Astrocyte (in vitro differentiated cells and primary cell): Measurements from ENCODE around the gene USP13. TPM values are rescaled to one million over a fixed set of nuclear protein-coding genes. Genes with fewer than 3 reads are reported as not detected.

Source experiments
- DNase-seq: peaks from one replicate; pipeline ENCODE4 v3.0.0-alpha.2; 2010; ENCODE audit warnings: low read depth
- FAIRE-seq: peaks from 2 replicates; lab custom pipeline; 2011; peaks lifted over from hg19 to GRCh38; lab: Jason Lieb, UNC
- H2AFZ ChIP-seq: 2 replicates; pipeline ENCODE4 v1.6.0; 2012; ENCODE audit warnings: low read depth, low read length, inconsistent platforms
- H3K27ac ChIP-seq: 2 replicates; pipeline ENCODE4 v1.5.1; 2011; ENCODE audit warnings: low read depth, low read length, inconsistent platforms
- H3K27me3 ChIP-seq: 2 replicates; pipeline ENCODE4 v1.6.0; 2011; ENCODE audit warnings: low read length, inconsistent platforms; ENCODE audit not compliant: insufficient read depth
- H3K36me3 ChIP-seq: 2 replicates; pipeline ENCODE4 v1.5.1; 2011; ENCODE audit warnings: low read length, inconsistent platforms; ENCODE audit not compliant: insufficient read depth
- H3K4me1 ChIP-seq: 2 replicates; pipeline ENCODE4 v1.5.1; 2011; ENCODE audit warnings: low read length, inconsistent platforms; ENCODE audit not compliant: insufficient read depth
- H3K4me2 ChIP-seq: 2 replicates; pipeline ENCODE4 v1.6.0; 2012; ENCODE audit warnings: low read length, inconsistent platforms
- H3K4me3 ChIP-seq: 2 replicates; pipeline ENCODE4 v1.5.1; 2011; ENCODE audit warnings: low read depth, mild to moderate bottlenecking, low read length, inconsistent platforms; ENCODE audit not compliant: insufficient read depth
- H3K79me2 ChIP-seq: 2 replicates; pipeline ENCODE4 v1.6.0; 2012; ENCODE audit warnings: mild to moderate bottlenecking, low read length, inconsistent platforms; ENCODE audit not compliant: insufficient read depth
- H3K9ac ChIP-seq: 2 replicates; pipeline ENCODE4 v1.6.0; 2012; ENCODE audit warnings: mild to moderate bottlenecking, low read length, inconsistent platforms
- H3K9me3 ChIP-seq: 2 replicates; pipeline ENCODE4 v1.5.1; 2012; ENCODE audit warnings: low read depth, mild to moderate bottlenecking, low read length, inconsistent platforms; ENCODE audit not compliant: insufficient read depth
- H4K20me1 ChIP-seq: 2 replicates; pipeline ENCODE4 v1.6.0; 2012; ENCODE audit warnings: low read length, inconsistent platforms; ENCODE audit not compliant: insufficient read depth
- H3K27ac Mint-ChIP-seq: one replicate; pipeline ENCODE4 v1.8.0; 2021; ENCODE audit warnings: mild to moderate bottlenecking, mixed read lengths; ENCODE audit not compliant: unreplicated experiment
- H3K27me3 Mint-ChIP-seq: one replicate; pipeline ENCODE4 v1.8.0; 2021; ENCODE audit warnings: low read depth, mixed read lengths; ENCODE audit not compliant: unreplicated experiment
- H3K36me3 Mint-ChIP-seq: one replicate; pipeline ENCODE4 v1.8.0; 2021; ENCODE audit warnings: low read depth, mixed read lengths; ENCODE audit not compliant: unreplicated experiment
- H3K4me1 Mint-ChIP-seq: one replicate; pipeline ENCODE4 v1.8.0; 2021; ENCODE audit warnings: low read depth, mixed read lengths; ENCODE audit not compliant: unreplicated experiment
- H3K4me3 Mint-ChIP-seq: one replicate; pipeline ENCODE4 v1.8.0; 2021; ENCODE audit warnings: mild to moderate bottlenecking, moderate library complexity, mixed read lengths; ENCODE audit not compliant: unreplicated experiment
- H3K9me3 Mint-ChIP-seq: one replicate; pipeline ENCODE4 v1.8.0; 2021; ENCODE audit warnings: mild to moderate bottlenecking, mixed read lengths; ENCODE audit not compliant: unreplicated experiment
- CTCF ChIP-seq: IDR thresholded peaks from 2 replicates; pipeline ENCODE4 v1.5.1; 2011; ENCODE audit warnings: low read depth, mild to moderate bottlenecking, inconsistent platforms, low read length, moderate library complexity; ENCODE audit not compliant: insufficient read depth
- EZH2 ChIP-seq: IDR thresholded peaks from 2 replicates; pipeline ENCODE4 v1.6.1; 2012; ENCODE audit warnings: mild to moderate bottlenecking, low read length, inconsistent platforms; ENCODE audit not compliant: insufficient read depth
- total RNA-seq: library from RNA; stranded (reverse); gene quantifications from 2 replicates; pipeline ENCODE4 v1.2.1, GENCODE V29; 2021

Gene USP13
- total RNA-seq, 1 donor from 2014 or later = 7.4 TPM

GRCh38 chr3:179832333-179832854 is 179.6 kb downstream of the USP13 start:
- no peaks in the 10 kb centered on the region for H3K4me1 ChIP-seq
- Mint-ChIP-seq H3K27ac (no peak overlapping the region), H3K27me3 (peaks cover 4% of the 10 kb centered on the region), H3K4me3 (no peak overlapping the region), H3K4me1 (no peaks in the 10 kb centered on the region), H3K36me3 (no peaks in the 10 kb centered on the region), H3K9me3 (peaks cover 2% of the 10 kb centered on the region)
- no peaks in the 10 kb centered on the region for H3K36me3 ChIP-seq
- H3K27me3 ChIP-seq = no peaks in the 10 kb centered on the region
- no peaks in the 10 kb centered on the region for H4K20me1 ChIP-seq
- no peak overlapping the region for H2AFZ ChIP-seq
- no peaks in the 10 kb centered on the region for H3K9me3 ChIP-seq
- no peak overlapping the region for H3K4me3 ChIP-seq
- FAIRE-seq = no peak
- no peaks in the 10 kb centered on the region for H3K79me2 ChIP-seq
- H3K4me2 ChIP-seq = no peak overlapping the region
- no peak for DNase-seq
- no peak overlapping the region for H3K27ac ChIP-seq
- no peak for TF ChIP-seq CTCF
- TF ChIP-seq EZH2 = no peak
- H3K9ac ChIP-seq = no peak overlapping the region

- no peaks in the 10 kb centered on the region for H3K79me2 ChIP-seq
- no peaks in the 10 kb centered on the region for H3K36me3 ChIP-seq
- no peak overlapping the region for H3K27ac Mint-ChIP-seq
- H4K20me1 ChIP-seq = no peaks in the 10 kb centered on the region
- no peak overlapping the region for H3K9ac ChIP-seq
- no peaks in the 10 kb centered on the region for H3K9me3 ChIP-seq
- H3K4me3 ChIP-seq = no peak overlapping the region
- H3K4me3 Mint-ChIP-seq = no peak overlapping the region
- no peak for FAIRE-seq
- H3K9me3 Mint-ChIP-seq = peaks cover 2% of the 10 kb centered on the region
- no peaks in the 10 kb centered on the region for H3K27me3 ChIP-seq
- TF ChIP-seq CTCF = no peak
- no peak for TF ChIP-seq EZH2
- H2AFZ ChIP-seq = no peak overlapping the region
- H3K27me3 Mint-ChIP-seq = no peaks in the 10 kb centered on the region
- H3K4me1 Mint-ChIP-seq = no peaks in the 10 kb centered on the region
- no peak overlapping the region for H3K4me2 ChIP-seq
- no peaks in the 10 kb centered on the region for H3K36me3 Mint-ChIP-seq
- DNase-seq = no peak
- H3K27ac ChIP-seq = no peak overlapping the region
- H3K4me1 ChIP-seq = no peaks in the 10 kb centered on the region
Measured at GRCh38 chr3:179833294-179833693, 180.5 kb downstream of the USP13 start.

- no peaks in the 10 kb centered on the region for H3K36me3 Mint-ChIP-seq
- no peak for DNase-seq
- FAIRE-seq = no peak
- Histone ChIP-seq H3K4me2 (no peak overlapping the region), H4K20me1 (no peaks in the 10 kb centered on the region), H2AFZ (no peak overlapping the region), H3K27me3 (no peaks in the 10 kb centered on the region), H3K4me3 (no peak overlapping the region), H3K9ac (no peak overlapping the region), H3K9me3 (no peaks in the 10 kb centered on the region), H3K27ac (no peak overlapping the region), H3K36me3 (no peaks in the 10 kb centered on the region), H3K79me2 (no peaks in the 10 kb centered on the region), H3K4me1 (peaks cover 9% of the 10 kb centered on the region)
- H3K9me3 Mint-ChIP-seq = peaks cover 2% of the 10 kb centered on the region
- TF ChIP-seq EZH2 (no peak), CTCF (peak; percentile 17)
- H3K27ac Mint-ChIP-seq = no peak overlapping the region
- no peaks in the 10 kb centered on the region for H3K27me3 Mint-ChIP-seq
- no peak overlapping the region for H3K4me3 Mint-ChIP-seq
- H3K4me1 Mint-ChIP-seq = peaks cover 4% of the 10 kb centered on the region
Measured at GRCh38 chr3:179837374-179837773, 184.5 kb downstream of the USP13 start.

Other genes starting within 250 kb of the USP13 start
- gene GNB4, start 201.6 kb upstream of the USP13 start, total RNA-seq = 83.7 and 85.7 TPM in 2 replicates
- 43.2 and 47.0 TPM in 2 replicates for gene ACTL6A, start 90.1 kb upstream of the USP13 start, total RNA-seq
- gene MRPL47, start 48.4 kb upstream of the USP13 start, total RNA-seq = 45.9 and 47.1 TPM in 2 replicates
- 73.7 and 86.4 TPM in 2 replicates for gene NDUFB5, start 48.2 kb upstream of the USP13 start, total RNA-seq